AG04450 (cell line): ENCODE results near the gene INSRR. TPM values are rescaled to one million over a fixed set of nuclear protein-coding genes. Genes with fewer than 3 reads are reported as not detected.

ENCODE experiments used
- CTCF ChIA-PET: fragments of 300-600, 350-600 bp; formaldehyde crosslinking; extraction: SDS; loops from one replicate; lab custom pipeline; 2022; ENCODE audit warnings: antibody characterized with exemption, inconsistent platforms; lab: Charles Lee
- POLR2A ChIA-PET: fragments of 350-600 bp; formaldehyde crosslinking; extraction: SDS; loops from one replicate; lab custom pipeline; 2021; ENCODE audit warnings: antibody characterized with exemption, inconsistent platforms; lab: Yijun Ruan, JAX
- DNase-seq: peaks from one replicate; pipeline ENCODE4 v3.0.0-alpha.2; 2011; ENCODE audit warnings: low read depth, low spot score
- H3K27ac ChIP-seq: one replicate; pipeline ENCODE4 v1.5.1; 2012; ENCODE audit warnings: low read depth, low read length, control low read depth
- H3K27me3 ChIP-seq: one replicate; pipeline ENCODE4 v1.6.0; 2012; ENCODE audit warnings: low read length; ENCODE audit not compliant: control insufficient read depth, insufficient read depth
- H3K4me3 ChIP-seq: 2 replicates; pipeline ENCODE4 v1.5.1; 2011; ENCODE audit warnings: mild to moderate bottlenecking, low read depth, low read length, control low read depth
- H3K9me3 ChIP-seq: 2 replicates; pipeline ENCODE4 v1.5.1; 2012; ENCODE audit warnings: low read length; ENCODE audit not compliant: control insufficient read depth, insufficient read depth
- polyA plus RNA-seq: library from polyadenylated mRNA; depleted of rRNA; stranded (reverse); fragments of >200 nt; gene quantifications from 2 replicates; pipeline ENCODE4 v1.2.3, GENCODE V29; 2011
- TF ChIP-seq, protein P1 (sequence below): IDR thresholded peaks from 2 replicates; pipeline ENCODE4 v1.5.1; 2011; ENCODE audit warnings: low read depth, low read length, control low read depth, inconsistent platforms

INSRR gene
- polyA plus RNA-seq, 1 experiment, result not detected

DNA sequence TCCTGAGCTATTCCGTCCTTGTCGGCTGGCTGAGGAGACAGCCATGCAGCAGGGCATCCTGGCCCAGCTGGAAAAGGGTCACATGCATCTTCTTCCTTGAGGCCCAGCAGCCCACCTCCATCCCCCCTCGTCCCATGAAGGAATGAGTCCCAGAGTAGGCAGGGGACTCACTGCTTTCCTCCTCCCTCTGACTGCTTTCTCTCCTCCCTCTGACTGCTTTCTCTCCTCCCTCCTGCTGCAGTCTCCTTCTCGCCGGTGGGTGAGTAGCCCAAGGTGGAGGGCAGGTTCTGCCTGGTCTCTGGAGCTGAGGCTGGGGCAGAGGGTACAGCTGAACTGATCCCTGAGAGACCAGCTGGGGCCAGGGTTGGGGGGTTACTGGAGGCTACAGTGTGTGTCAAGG, 15.2 kb upstream of the INSRR start:
- DNase-seq, result no peak
- ChIA-PET CTCF (interaction anchor here (4.8 kb wide), 1 partner anchor 17 kb away, joined by 32 read pairs; no protein-coding TSS in a partner anchor), POLR2A (no interaction called here)
- TF ChIP-seq, protein P1, sequence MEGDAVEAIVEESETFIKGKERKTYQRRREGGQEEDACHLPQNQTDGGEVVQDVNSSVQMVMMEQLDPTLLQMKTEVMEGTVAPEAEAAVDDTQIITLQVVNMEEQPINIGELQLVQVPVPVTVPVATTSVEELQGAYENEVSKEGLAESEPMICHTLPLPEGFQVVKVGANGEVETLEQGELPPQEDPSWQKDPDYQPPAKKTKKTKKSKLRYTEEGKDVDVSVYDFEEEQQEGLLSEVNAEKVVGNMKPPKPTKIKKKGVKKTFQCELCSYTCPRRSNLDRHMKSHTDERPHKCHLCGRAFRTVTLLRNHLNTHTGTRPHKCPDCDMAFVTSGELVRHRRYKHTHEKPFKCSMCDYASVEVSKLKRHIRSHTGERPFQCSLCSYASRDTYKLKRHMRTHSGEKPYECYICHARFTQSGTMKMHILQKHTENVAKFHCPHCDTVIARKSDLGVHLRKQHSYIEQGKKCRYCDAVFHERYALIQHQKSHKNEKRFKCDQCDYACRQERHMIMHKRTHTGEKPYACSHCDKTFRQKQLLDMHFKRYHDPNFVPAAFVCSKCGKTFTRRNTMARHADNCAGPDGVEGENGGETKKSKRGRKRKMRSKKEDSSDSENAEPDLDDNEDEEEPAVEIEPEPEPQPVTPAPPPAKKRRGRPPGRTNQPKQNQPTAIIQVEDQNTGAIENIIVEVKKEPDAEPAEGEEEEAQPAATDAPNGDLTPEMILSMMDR, result no peak
- no peaks in the 10 kb centered on the region; the same call in 1 of the 2 replicates for H3K9me3 ChIP-seq
- no peak overlapping the region for H3K4me3 ChIP-seq
- peaks cover 42% of the 10 kb centered on the region for H3K27me3 ChIP-seq
- H3K27ac ChIP-seq, result no peak overlapping the region

DNA sequence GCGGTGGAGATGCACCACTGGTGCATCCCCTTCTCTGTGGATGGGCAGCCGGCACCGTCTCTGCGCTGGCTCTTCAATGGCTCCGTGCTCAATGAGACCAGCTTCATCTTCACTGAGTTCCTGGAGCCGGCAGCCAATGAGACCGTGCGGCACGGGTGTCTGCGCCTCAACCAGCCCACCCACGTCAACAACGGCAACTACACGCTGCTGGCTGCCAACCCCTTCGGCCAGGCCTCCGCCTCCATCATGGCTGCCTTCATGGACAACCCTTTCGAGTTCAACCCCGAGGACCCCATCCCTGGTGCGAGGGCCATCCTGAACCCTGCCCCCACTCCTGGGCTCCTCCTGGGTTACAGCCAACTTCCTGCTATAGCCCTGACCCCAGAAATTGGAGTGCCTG, 14.7 kb upstream of the INSRR start:
- Histone ChIP-seq H3K27ac (no peak overlapping the region), H3K27me3 (peaks cover 37% of the 10 kb centered on the region), H3K4me3 (no peak overlapping the region), H3K9me3 (no peaks in the 10 kb centered on the region; the same call in 1 of the 2 replicates)
- CTCF ChIA-PET, result interaction anchor here (1.7 kb wide), 2 partner anchors 14 to 17 kb away, joined by 5 read pairs; partner anchors contain the start of gene NTRK1
- POLR2A ChIA-PET, result no interaction called here
- TF ChIP-seq, protein P1, result no peak
- DNase-seq, result no peak

DNA sequence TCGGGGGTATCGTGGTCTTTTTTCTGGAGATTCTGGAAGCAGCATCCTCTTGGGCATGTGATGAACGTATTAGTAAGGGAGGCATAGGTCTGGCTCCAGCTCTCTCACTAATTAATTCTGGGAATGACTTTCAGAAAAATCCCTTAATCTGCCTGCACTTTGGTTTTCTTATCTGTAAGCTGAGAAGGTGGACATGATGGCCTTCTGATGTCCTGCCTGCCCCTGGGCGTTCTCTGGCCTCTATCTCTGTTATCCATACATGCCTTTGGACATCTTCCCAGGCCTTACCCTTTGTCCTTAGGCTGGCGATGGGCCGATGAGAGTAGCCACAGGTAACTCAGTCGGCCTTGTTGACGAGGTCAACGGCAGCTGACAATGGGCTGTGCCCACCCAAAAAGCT, 10.5 kb upstream of the INSRR start:
- H3K4me3 ChIP-seq, result no peak overlapping the region
- ChIA-PET CTCF (interaction anchor here (1.3 to 1.8 kb wide), 3 partner anchors 20 to 23 kb away, joined by 4 to 6 read pairs (median 6); no protein-coding TSS in a partner anchor), POLR2A (no interaction called here)

DNA sequence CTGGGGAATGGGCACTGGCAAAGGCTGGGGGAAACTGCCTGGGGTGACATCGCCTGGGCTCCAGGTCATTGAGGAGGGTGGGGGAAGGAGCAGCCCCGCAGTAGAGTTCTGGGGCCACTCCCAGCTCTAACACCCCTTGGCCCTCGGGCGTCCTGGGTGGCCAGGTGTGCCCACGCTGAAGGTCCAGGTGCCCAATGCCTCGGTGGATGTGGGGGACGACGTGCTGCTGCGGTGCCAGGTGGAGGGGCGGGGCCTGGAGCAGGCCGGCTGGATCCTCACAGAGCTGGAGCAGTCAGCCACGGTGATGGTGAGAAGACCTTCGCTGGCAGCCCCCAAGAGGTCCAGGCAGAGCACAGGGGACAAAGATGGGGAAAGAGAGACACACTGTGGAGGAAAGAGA, 9.4 kb upstream of the INSRR start:
- TF ChIP-seq, protein P1, result no peak
- no peak for DNase-seq
- H3K27me3 ChIP-seq, result peaks cover 28% of the 10 kb centered on the region
- POLR2A ChIA-PET, result no interaction called here
- H3K27ac ChIP-seq, result no peak overlapping the region
- no peak overlapping the region for H3K4me3 ChIP-seq
- no peaks in the 10 kb centered on the region; the same call in 1 of the 2 replicates for H3K9me3 ChIP-seq
- CTCF ChIA-PET, result no interaction called here

More for the DNA sequence above, 10.5 kb upstream of the INSRR start:
- no peak for DNase-seq
- Histone ChIP-seq H3K27me3 (peaks cover 25% of the 10 kb centered on the region), H3K27ac (no peak overlapping the region), H3K9me3 (no peaks in the 10 kb centered on the region; the same call in 1 of the 2 replicates)
- TF ChIP-seq, protein P1, result no peak

DNA sequence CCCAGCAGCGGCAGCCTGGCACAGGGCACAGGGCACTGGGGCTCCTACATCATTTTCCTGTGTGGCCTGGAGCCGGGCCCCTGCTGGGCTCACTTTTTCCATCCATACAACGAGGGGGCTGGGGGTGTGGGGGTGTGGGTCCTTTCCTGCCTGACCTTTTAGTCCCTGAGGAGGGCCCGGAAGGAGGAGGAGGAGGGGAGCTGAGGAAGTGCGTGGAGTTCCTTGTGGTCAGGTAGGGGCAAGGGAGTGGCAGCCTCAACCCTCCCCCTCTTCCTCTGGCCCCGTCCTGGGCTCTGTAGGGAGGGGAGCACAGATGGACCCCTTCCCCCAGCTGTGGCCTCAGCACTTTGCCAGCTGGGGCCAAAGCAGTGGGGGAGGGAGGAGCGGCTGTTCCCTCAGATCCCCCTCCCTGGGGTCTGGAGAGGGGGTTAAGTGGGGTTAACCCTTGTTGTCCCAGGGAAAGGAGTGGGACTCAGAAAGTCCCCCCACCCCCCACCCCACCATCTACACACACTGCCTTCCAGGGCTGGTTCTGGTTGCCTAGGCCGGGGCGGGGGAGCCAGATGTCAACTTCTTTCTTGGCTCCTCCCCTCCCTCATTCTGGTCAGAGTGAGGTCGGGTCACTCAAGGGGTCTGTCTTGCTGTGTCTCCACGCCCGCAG, 7.5 kb upstream of the INSRR start:
- ChIA-PET CTCF (no interaction called here), POLR2A (no interaction called here)
- Histone ChIP-seq H3K4me3 (no peak overlapping the region), H3K9me3 (no peaks in the 10 kb centered on the region; the same call in 1 of the 2 replicates), H3K27ac (no peak overlapping the region), H3K27me3 (peaks cover 46% of the 10 kb centered on the region)
- DNase-seq, result no peak
- TF ChIP-seq, protein P1, result no peak
